ENCODE measurements around the gene CYP2C19. TPM values are rescaled to one million over a fixed set of nuclear protein-coding genes. Genes with fewer than 3 reads are reported as not detected.
"Not testable (repeated sequence)": the region's sequence is repeated elsewhere in the genome, so short reads cannot be mapped to it uniquely, and the experiment has no call there.

CYP2C19 gene
- polyA plus RNA-seq, result 1 to 10 TPM in 1 of 2 donors, under 1 TPM in 1; 0.35 to 3.0 TPM

GRCh38 chr10:94762393-94762792, at the start of gene CYP2C19:
TSS of gene CYP2C19 (plus strand) at chr10:94762681. CDS start at chr10:94762706, 25 bp downstream.
- no peaks in the 10 kb centered on the region for H3K4me1 ChIP-seq (ENCODE audit: control insufficient read depth in 2 of 2, insufficient read depth in 2 of 2, low read length in 1 of 2)
- H3K27ac ChIP-seq (ENCODE audit: low read depth in 2 of 2, low read length in 1 of 2), result no peak within 1 kb of the TSS
- no peaks in the 10 kb centered on the region for H3K27me3 ChIP-seq (ENCODE audit: control insufficient read depth in 1 of 2, insufficient read depth in 2 of 2, low read length in 2 of 2)
- no peaks in the 10 kb centered on the region for H3K9me3 ChIP-seq (ENCODE audit: control insufficient read depth in 2 of 2, insufficient read depth in 1 of 2, low read depth in 1 of 2, low read length in 1 of 2)
- 67 to 68% methylated on average over 3 of the region's 3 CpGs for WGBS, 2 donors
- H3K36me3 ChIP-seq (ENCODE audit: control insufficient read depth in 2 of 2, insufficient read depth in 2 of 2, low read length in 1 of 2), result no peaks in the 10 kb centered on the region
- no peak within 1 kb of the TSS for H3K4me3 ChIP-seq (ENCODE audit: low read depth in 1 of 2, low read length in 2 of 2)

DNA sequence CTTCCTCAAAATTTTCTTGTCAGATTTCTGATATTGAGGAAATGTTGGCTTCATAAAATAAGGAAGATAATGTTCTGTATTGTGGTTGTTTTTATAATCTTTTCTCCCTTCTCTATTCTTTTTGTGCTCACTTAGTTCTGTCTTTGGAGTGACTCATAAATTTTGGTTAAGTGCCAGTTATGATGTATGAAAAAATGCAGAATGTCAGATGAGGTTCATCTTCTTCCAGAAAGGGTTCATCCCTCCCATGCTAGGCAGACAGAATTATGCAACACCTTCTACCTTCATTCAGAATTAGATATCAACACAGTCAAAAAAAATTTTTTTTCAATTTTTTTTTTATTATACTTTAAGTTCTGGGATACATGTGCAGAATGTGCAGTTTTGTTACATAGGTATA, 36.6 kb upstream of the CYP2C19 start:
- Histone ChIP-seq H3K9me3 (ENCODE audit: control insufficient read depth in 2 of 2, insufficient read depth in 1 of 2, low read depth in 1 of 2, low read length in 1 of 2) (no peaks in the 10 kb centered on the region), H3K36me3 (ENCODE audit: control insufficient read depth in 2 of 2, insufficient read depth in 2 of 2, low read length in 1 of 2) (no peaks in the 10 kb centered on the region), H3K4me3 (ENCODE audit: low read depth in 1 of 2, low read length in 2 of 2) (no peak overlapping the region), H3K27me3 (ENCODE audit: control insufficient read depth in 1 of 2, insufficient read depth in 2 of 2, low read length in 2 of 2) (no peaks in the 10 kb centered on the region), H3K27ac (ENCODE audit: low read depth in 2 of 2, low read length in 1 of 2) (no peak overlapping the region), H3K4me1 (ENCODE audit: control insufficient read depth in 2 of 2, insufficient read depth in 2 of 2, low read length in 1 of 2) (no peaks in the 10 kb centered on the region)

DNA sequence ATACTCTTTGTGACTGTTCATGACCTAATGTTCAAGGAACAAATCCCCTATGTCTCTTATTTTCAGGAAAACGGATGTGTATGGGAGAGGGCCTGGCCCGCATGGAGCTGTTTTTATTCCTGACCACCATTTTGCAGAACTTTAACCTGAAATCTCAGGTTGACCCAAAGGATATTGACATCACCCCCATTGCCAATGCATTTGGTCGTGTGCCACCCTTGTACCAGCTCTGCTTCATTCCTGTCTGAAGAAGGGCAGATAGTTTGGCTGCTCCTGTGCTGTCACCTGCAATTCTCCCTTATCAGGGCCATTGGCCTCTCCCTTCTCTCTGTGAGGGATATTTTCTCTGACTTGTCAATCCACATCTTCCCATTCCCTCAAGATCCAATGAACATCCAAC, 27.3 kb upstream of the CYP2C19 start:
- Histone ChIP-seq H3K27me3 (ENCODE audit: control insufficient read depth in 1 of 2, insufficient read depth in 2 of 2, low read length in 2 of 2) (no peaks in the 10 kb centered on the region), H3K27ac (ENCODE audit: low read depth in 2 of 2, low read length in 1 of 2) (no peak overlapping the region), H3K9me3 (ENCODE audit: control insufficient read depth in 2 of 2, insufficient read depth in 1 of 2, low read depth in 1 of 2, low read length in 1 of 2) (no peaks in the 10 kb centered on the region), H3K36me3 (ENCODE audit: control insufficient read depth in 2 of 2, insufficient read depth in 2 of 2, low read length in 1 of 2) (no peaks in the 10 kb centered on the region), H3K4me3 (ENCODE audit: low read depth in 1 of 2, low read length in 2 of 2) (no peak overlapping the region), H3K4me1 (ENCODE audit: control insufficient read depth in 2 of 2, insufficient read depth in 2 of 2, low read length in 1 of 2) (no peaks in the 10 kb centered on the region)
- WGBS, 2 donors, result 78% methylated on average over 3 of the region's 3 CpGs

DNA sequence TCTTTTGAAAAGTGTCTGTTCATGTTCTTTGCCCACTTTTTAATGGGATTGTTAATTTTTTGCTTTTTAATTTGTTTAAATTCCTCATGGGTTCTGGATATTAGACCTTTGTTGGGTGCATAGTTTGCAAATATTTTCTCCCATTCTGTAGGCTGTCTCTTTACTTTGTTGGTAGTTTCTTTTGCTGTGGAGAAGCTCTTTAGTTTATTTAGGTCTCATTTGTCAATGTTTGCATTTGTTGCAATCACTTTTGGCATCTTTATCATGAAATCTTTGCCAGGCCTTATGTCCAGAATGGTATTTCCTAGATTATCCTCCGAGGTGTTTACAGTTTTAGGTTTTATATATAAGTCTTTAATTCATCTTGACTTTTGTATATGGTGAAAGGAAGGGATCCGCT, 23.9 kb upstream of the CYP2C19 start:
- Histone ChIP-seq H3K36me3 (ENCODE audit: control insufficient read depth in 2 of 2, insufficient read depth in 2 of 2, low read length in 1 of 2) (no peaks in the 10 kb centered on the region), H3K4me3 (ENCODE audit: low read depth in 1 of 2, low read length in 2 of 2) (no peak overlapping the region), H3K4me1 (ENCODE audit: control insufficient read depth in 2 of 2, insufficient read depth in 2 of 2, low read length in 1 of 2) (no peaks in the 10 kb centered on the region), H3K9me3 (ENCODE audit: control insufficient read depth in 2 of 2, insufficient read depth in 1 of 2, low read depth in 1 of 2, low read length in 1 of 2) (no peaks in the 10 kb centered on the region), H3K27me3 (ENCODE audit: control insufficient read depth in 1 of 2, insufficient read depth in 2 of 2, low read length in 2 of 2) (no peaks in the 10 kb centered on the region), H3K27ac (ENCODE audit: low read depth in 2 of 2, low read length in 1 of 2) (no peak overlapping the region)
- 52 to 61% methylated on average over 2 of the region's 2 CpGs for whole genome bisulfite sequencing, 2 donors

GRCh38 chr10:94747137-94747536, 15.3 kb upstream of the CYP2C19 start:
- peaks cover 0 to 4% of the 10 kb centered on the region in 2 donors for H3K9me3 ChIP-seq (ENCODE audit: control insufficient read depth in 2 of 2, insufficient read depth in 1 of 2, low read depth in 1 of 2, low read length in 1 of 2)
- H3K4me1 ChIP-seq (ENCODE audit: control insufficient read depth in 2 of 2, insufficient read depth in 2 of 2, low read length in 1 of 2), result no peaks in the 10 kb centered on the region
- H3K36me3 ChIP-seq (ENCODE audit: control insufficient read depth in 2 of 2, insufficient read depth in 2 of 2, low read length in 1 of 2), result no peaks in the 10 kb centered on the region
- no peak overlapping the region for H3K27ac ChIP-seq (ENCODE audit: low read depth in 2 of 2, low read length in 1 of 2)
- WGBS, 2 donors, result 66 to 76% methylated on average over 2 of the region's 2 CpGs
- no peaks in the 10 kb centered on the region for H3K27me3 ChIP-seq (ENCODE audit: control insufficient read depth in 1 of 2, insufficient read depth in 2 of 2, low read length in 2 of 2)
- no peak overlapping the region for H3K4me3 ChIP-seq (ENCODE audit: low read depth in 1 of 2, low read length in 2 of 2)

GRCh38 chr10:94747838-94748237, 14.6 kb upstream of the CYP2C19 start:
- 55 to 75% methylated on average over 4 of the region's 4 CpGs for WGBS, 2 donors
- Histone ChIP-seq H3K27me3 (ENCODE audit: control insufficient read depth in 1 of 2, insufficient read depth in 2 of 2, low read length in 2 of 2) (no peaks in the 10 kb centered on the region), H3K4me3 (ENCODE audit: low read depth in 1 of 2, low read length in 2 of 2) (no peak overlapping the region), H3K9me3 (ENCODE audit: control insufficient read depth in 2 of 2, insufficient read depth in 1 of 2, low read depth in 1 of 2, low read length in 1 of 2) (peaks cover 0 to 4% of the 10 kb centered on the region in 2 donors), H3K27ac (ENCODE audit: low read depth in 2 of 2, low read length in 1 of 2) (no peak overlapping the region), H3K4me1 (ENCODE audit: control insufficient read depth in 2 of 2, insufficient read depth in 2 of 2, low read length in 1 of 2) (no peaks in the 10 kb centered on the region), H3K36me3 (ENCODE audit: control insufficient read depth in 2 of 2, insufficient read depth in 2 of 2, low read length in 1 of 2) (no peaks in the 10 kb centered on the region)

DNA sequence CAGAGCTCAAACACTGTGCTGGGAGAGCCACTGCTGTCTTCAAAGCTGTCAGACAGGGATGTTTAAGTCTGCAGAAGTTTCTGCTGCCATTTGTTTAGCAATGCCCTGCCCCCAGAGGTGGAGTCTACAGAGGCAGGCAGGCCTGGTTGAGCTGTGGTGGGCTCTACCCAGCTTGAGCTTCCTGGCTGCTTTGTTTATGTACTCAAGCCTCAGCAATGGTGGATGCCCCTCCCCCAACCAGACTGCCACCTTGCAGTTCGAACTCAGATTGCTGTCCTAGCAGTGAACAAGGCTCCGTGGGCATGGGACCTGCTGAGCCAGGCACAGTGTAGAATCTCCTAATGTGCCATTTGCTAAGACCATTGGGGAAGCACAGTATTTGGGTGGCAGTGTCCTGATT, 4.6 kb upstream of the CYP2C19 start:
- WGBS, 2 donors, result 73 to 75% methylated on average over 2 of the region's 2 CpGs
- Histone ChIP-seq H3K27me3 (ENCODE audit: control insufficient read depth in 1 of 2, insufficient read depth in 2 of 2, low read length in 2 of 2) (no peaks in the 10 kb centered on the region), H3K9me3 (ENCODE audit: control insufficient read depth in 2 of 2, insufficient read depth in 1 of 2, low read depth in 1 of 2, low read length in 1 of 2) (no peaks in the 10 kb centered on the region), H3K4me1 (ENCODE audit: control insufficient read depth in 2 of 2, insufficient read depth in 2 of 2, low read length in 1 of 2) (no peaks in the 10 kb centered on the region), H3K36me3 (ENCODE audit: control insufficient read depth in 2 of 2, insufficient read depth in 2 of 2, low read length in 1 of 2) (no peaks in the 10 kb centered on the region), H3K4me3 (ENCODE audit: low read depth in 1 of 2, low read length in 2 of 2) (no peak overlapping the region), H3K27ac (ENCODE audit: low read depth in 2 of 2, low read length in 1 of 2) (no peak overlapping the region)

DNA sequence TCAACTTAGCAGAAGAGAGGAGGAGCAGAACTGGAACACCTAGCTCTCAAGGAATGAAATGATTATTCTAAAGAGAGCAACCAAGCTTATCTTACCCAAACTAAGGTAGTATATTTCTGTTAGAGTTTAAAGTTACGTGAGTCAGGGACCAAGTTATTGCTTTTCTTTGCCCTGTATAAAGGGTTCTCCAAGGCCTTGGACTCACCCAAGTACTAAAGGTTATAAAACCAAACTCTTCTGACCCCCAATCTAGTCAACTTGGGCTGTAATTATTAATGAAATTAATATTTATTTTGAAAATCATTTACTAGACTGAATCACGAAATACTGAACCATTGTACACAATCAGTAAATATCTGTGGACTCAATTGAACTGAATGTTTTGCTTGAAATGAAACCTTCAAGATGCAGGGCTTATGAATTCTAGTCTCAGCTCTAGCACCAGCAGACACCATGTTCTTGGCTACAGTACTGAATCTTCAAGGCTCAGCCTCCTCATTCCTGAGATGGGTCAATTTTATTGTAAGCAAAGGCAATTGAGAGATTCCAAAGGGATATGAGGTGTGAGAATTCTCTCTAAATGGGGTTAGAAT, 1.8 kb upstream of the CYP2C19 start:
- Histone ChIP-seq H3K27me3 (ENCODE audit: control insufficient read depth in 1 of 2, insufficient read depth in 2 of 2, low read length in 2 of 2) (no peaks in the 10 kb centered on the region), H3K4me1 (ENCODE audit: control insufficient read depth in 2 of 2, insufficient read depth in 2 of 2, low read length in 1 of 2) (no peaks in the 10 kb centered on the region), H3K36me3 (ENCODE audit: control insufficient read depth in 2 of 2, insufficient read depth in 2 of 2, low read length in 1 of 2) (no peaks in the 10 kb centered on the region), H3K9me3 (ENCODE audit: control insufficient read depth in 2 of 2, insufficient read depth in 1 of 2, low read depth in 1 of 2, low read length in 1 of 2) (no peaks in the 10 kb centered on the region), H3K27ac (ENCODE audit: low read depth in 2 of 2, low read length in 1 of 2) (no peak overlapping the region), H3K4me3 (ENCODE audit: low read depth in 1 of 2, low read length in 2 of 2) (no peak overlapping the region)
- WGBS, 2 donors, result 63 to 72% methylated on average over 2 of the region's 2 CpGs

DNA sequence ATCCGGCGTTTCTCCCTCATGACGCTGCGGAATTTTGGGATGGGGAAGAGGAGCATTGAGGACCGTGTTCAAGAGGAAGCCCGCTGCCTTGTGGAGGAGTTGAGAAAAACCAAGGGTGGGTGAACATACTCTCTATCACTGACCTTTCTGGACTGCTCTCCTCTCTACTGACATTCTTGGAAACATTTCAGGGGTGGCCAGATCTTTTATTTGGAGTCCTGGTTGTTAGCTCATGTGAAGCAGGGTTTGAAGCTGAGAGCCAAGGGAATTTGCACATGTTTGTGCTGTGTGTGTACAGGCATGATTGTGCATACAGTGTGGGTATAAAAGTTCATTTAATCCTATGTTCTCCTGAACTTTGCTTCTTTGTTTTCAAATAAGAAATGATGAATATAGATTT, 12.9 kb downstream of the CYP2C19 start:
- H3K4me1 ChIP-seq (ENCODE audit: control insufficient read depth in 2 of 2, insufficient read depth in 2 of 2, low read length in 1 of 2); H3K4me3 ChIP-seq (ENCODE audit: low read depth in 1 of 2, low read length in 2 of 2); H3K9me3 ChIP-seq (ENCODE audit: control insufficient read depth in 2 of 2, insufficient read depth in 1 of 2, low read depth in 1 of 2, low read length in 1 of 2); H3K27ac ChIP-seq (ENCODE audit: low read depth in 2 of 2, low read length in 1 of 2); H3K27me3 ChIP-seq (ENCODE audit: control insufficient read depth in 1 of 2, insufficient read depth in 2 of 2, low read length in 2 of 2); H3K36me3 ChIP-seq (ENCODE audit: control insufficient read depth in 2 of 2, insufficient read depth in 2 of 2, low read length in 1 of 2): not testable (repeated sequence)
- WGBS, 2 donors, result 88 to 95% methylated on average over 6 of the region's 6 CpGs

DNA sequence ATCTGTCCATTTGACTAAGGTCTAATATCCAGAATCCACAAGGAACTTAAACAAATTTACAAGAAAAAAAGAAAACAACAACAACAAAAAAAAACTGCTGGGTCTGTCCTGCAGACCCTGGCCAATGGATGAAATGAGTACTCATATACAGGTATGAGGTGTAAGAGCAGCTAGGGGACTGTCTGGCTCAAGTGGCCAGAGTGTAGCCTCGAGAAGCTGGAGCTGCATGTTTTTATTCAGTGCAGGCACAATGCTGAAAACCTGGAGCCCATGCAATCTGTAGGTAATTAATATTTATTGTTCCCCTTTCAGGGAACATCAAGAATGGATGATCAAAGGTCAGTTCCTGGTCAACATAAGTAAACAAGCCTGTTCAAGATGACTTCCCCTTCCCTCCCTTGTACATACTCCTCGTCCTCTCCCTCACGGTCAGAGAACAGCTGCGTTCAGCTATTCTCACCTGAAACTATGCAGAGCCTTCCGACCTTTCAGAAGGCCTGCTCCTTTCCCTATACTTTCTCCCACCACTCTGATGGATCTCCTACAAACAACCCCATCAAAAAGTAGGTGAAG, 15.5 kb downstream of the CYP2C19 start:
- Histone ChIP-seq H3K4me3 (ENCODE audit: low read depth in 1 of 2, low read length in 2 of 2) (no peak overlapping the region), H3K27me3 (ENCODE audit: control insufficient read depth in 1 of 2, insufficient read depth in 2 of 2, low read length in 2 of 2) (no peaks in the 10 kb centered on the region), H3K4me1 (ENCODE audit: control insufficient read depth in 2 of 2, insufficient read depth in 2 of 2, low read length in 1 of 2) (no peaks in the 10 kb centered on the region), H3K27ac (ENCODE audit: low read depth in 2 of 2, low read length in 1 of 2) (no peak overlapping the region), H3K9me3 (ENCODE audit: control insufficient read depth in 2 of 2, insufficient read depth in 1 of 2, low read depth in 1 of 2, low read length in 1 of 2) (no peaks in the 10 kb centered on the region), H3K36me3 (ENCODE audit: control insufficient read depth in 2 of 2, insufficient read depth in 2 of 2, low read length in 1 of 2) (no peaks in the 10 kb centered on the region)
- WGBS, 2 donors, result 40 to 44% methylated on average over 5 of the region's 5 CpGs

All from esophagus (tissue), 2 donors.